HepG2 (cell line): ENCODE results near the gene COG1. TPM values are rescaled to one million over a fixed set of nuclear protein-coding genes. Genes with fewer than 3 reads are reported as not detected.

Experiments
- AGO2 ChIP-seq: fragments of 200-400 bp; formaldehyde crosslinking; optimal IDR thresholded peaks from 2 replicates; pipeline ENCODE3; 2017; ENCODE audit warnings: mild to moderate bottlenecking, low read depth, low read length, moderate library complexity
- AKNA ChIP-seq: sonication (generic); formaldehyde crosslinking; IDR thresholded peaks from 2 replicates; pipeline ENCODE4 v1.4.0; 2020; ENCODE audit warnings: missing genetic modification reagents, borderline replicate concordance
- ARID3A ChIP-seq: IDR thresholded peaks from 2 replicates; pipeline ENCODE4 v1.6.1; 2012; ENCODE audit warnings: low read depth, low read length, improper control_type of control experiment
- ATF5 ChIP-seq: sonication (generic); formaldehyde crosslinking; IDR thresholded peaks from 2 replicates; pipeline ENCODE4 v1.4.0; 2020; ENCODE audit warnings: mild to moderate bottlenecking, low read depth, missing genetic modification reagents
- FOXO4 ChIP-seq: sonication (generic); formaldehyde crosslinking; conservative IDR thresholded peaks from 2 replicates; pipeline ENCODE4 v1.8.1; 2023; ENCODE audit warnings: missing genetic modification reagents
- KLF11 ChIP-seq: IDR thresholded peaks from 2 replicates; pipeline ENCODE4 v1.6.1; 2016; ENCODE audit warnings: missing compliant biosample characterization
- KMT2A ChIP-seq: sonication (generic); formaldehyde crosslinking; IDR thresholded peaks from 2 replicates; pipeline ENCODE4 v1.4.0; 2020; ENCODE audit warnings: missing genetic modification reagents
- MLLT10 ChIP-seq: sonication (generic); formaldehyde crosslinking; IDR thresholded peaks from 2 replicates; pipeline ENCODE4 v1.4.0; 2020; ENCODE audit warnings: missing genetic modification reagents
- RAD21 ChIP-seq: fragments of 450-650 bp; formaldehyde crosslinking; IDR thresholded peaks from 2 replicates; pipeline ENCODE4 v1.5.0; 2020; ENCODE audit warnings: mild to moderate bottlenecking
- RELA ChIP-seq: sonication (generic); formaldehyde crosslinking; IDR thresholded peaks from 2 replicates; pipeline ENCODE4 v1.4.0; 2020; ENCODE audit warnings: missing genetic modification reagents
- RFXAP ChIP-seq: sonication (generic); formaldehyde crosslinking; IDR thresholded peaks from 2 replicates; pipeline ENCODE4 v1.4.0; 2020; ENCODE audit warnings: missing genetic modification reagents, borderline replicate concordance
- TAF15 ChIP-seq: fragments of 200-400 bp; formaldehyde crosslinking; IDR thresholded peaks from one replicate; pipeline ENCODE4 v1.6.1; 2018; ENCODE audit warnings: mild to moderate bottlenecking, low read depth, low read length; ENCODE audit not compliant: poor library complexity, severe bottlenecking
- ZIK1 ChIP-seq: sonication (generic); formaldehyde crosslinking; IDR thresholded peaks from 2 replicates; pipeline ENCODE4 v1.5.0; 2020; ENCODE audit warnings: mild to moderate bottlenecking, low read depth, missing genetic modification reagents, borderline replicate concordance
- ZNF124 ChIP-seq: sonication (generic); formaldehyde crosslinking; IDR thresholded peaks from 2 replicates; pipeline ENCODE4 v1.4.0; 2020; ENCODE audit warnings: missing genetic modification reagents
- ZNF280D ChIP-seq: sonication (generic); formaldehyde crosslinking; IDR thresholded peaks from 2 replicates; pipeline ENCODE4 v1.5.1; 2020; ENCODE audit warnings: mild to moderate bottlenecking, missing genetic modification reagents
- ZNF562 ChIP-seq: sonication (generic); formaldehyde crosslinking; IDR thresholded peaks from 2 replicates; pipeline ENCODE4 v1.8.0; 2022; ENCODE audit warnings: missing genetic modification reagents, borderline replicate concordance
- ZNF777 ChIP-seq: sonication (generic); formaldehyde crosslinking; IDR thresholded peaks from 2 replicates; pipeline ENCODE4 v1.4.0; 2020; ENCODE audit warnings: missing genetic modification reagents
- polyA plus RNA-seq, 8 experiments: library from polyadenylated mRNA; depleted of rRNA in 3 of 8; stranded (reverse) in 7 of 8; unstranded in 1 of 8; fragments of >200 nt; fragmentation: Illumina TruSeq in 4 of 8; extraction: Trizol in 4 of 8; gene quantifications; 2 replicates each; pipeline versions ENCODE4 v1.2.1 to v1.2.3, GENCODE V29; 2011 to 2016; ENCODE audit warnings: low read depth in 4 of 8, missing spikeins in 1 of 8, mixed read lengths in 1 of 8; ENCODE audit not compliant: insufficient read depth in 1 of 8
- total RNA-seq, 5 experiments: library from RNA; depleted of rRNA; stranded (reverse); fragments of >200 nt; fragmentation: Illumina TruSeq; extraction: Trizol; gene quantifications; 2 replicates each; pipeline ENCODE4 v1.2.3, GENCODE V29; 2016; ENCODE audit warnings: low read depth in 1 of 5

The COG1 gene
- total and polyA plus RNA-seq, 2 of the 13 experiments (the other 11 are each of a cell fraction or from before 2014, with no cell fraction given) = 36.6 to 39.7 TPM

- no peak for TF ChIP-seq ZIK1 (CRISPR knock-in tag)
- no peak for TF ChIP-seq FOXO4 (CRISPR knock-in tag)
- peak; percentile 22; the same call in 1 of the 2 replicates for TF ChIP-seq RAD21 (CRISPR knock-in tag)
- peak; percentile 53 for TF ChIP-seq TAF15
- peak; percentile 43; the same call in 1 of the 2 replicates for TF ChIP-seq KMT2A (CRISPR knock-in tag)
- TF ChIP-seq ZNF562 = no peak
- no peak for TF ChIP-seq MLLT10 (CRISPR knock-in tag)
- no peak for TF ChIP-seq RELA
- TF ChIP-seq ZNF777 (CRISPR knock-in tag) = peak; percentile 100
- TF ChIP-seq ZNF124 (CRISPR knock-in tag) = 0 out of 2 replicates have a peak, but pooled peaks have one; percentile 56
- peak; percentile 25; the same call in 1 of the 2 replicates for TF ChIP-seq ZNF280D
- TF ChIP-seq RFXAP (CRISPR knock-in tag) = no peak
- no peak for TF ChIP-seq ATF5 (CRISPR knock-in tag)
- TF ChIP-seq AGO2 = peak; percentile 58
- no peak for TF ChIP-seq AKNA (CRISPR knock-in tag)
- no peak for TF ChIP-seq ARID3A
- peak; percentile 35; the same call in 1 of the 2 replicates for TF ChIP-seq KLF11 (CRISPR knock-in tag)
Observed at GRCh38 chr17:73192206-73192893, 505 bp upstream of the COG1 start (continued).
